D721Med (cell line): ENCODE results near the gene LDB2.

ENCODE experiments used
- DNase-seq: peaks from one replicate; pipeline ENCODE4 v3.0.0; 2011; ENCODE audit warnings: low spot score; ENCODE audit not compliant: insufficient read length
- FAIRE-seq: peaks from 2 replicates; lab custom pipeline; 2011; peaks lifted over from hg19 to GRCh38; lab: Jason Lieb, UNC
- TF ChIP-seq, protein P1 (sequence below): IDR thresholded peaks from 2 replicates; pipeline ENCODE4 v1.5.1; 2012; ENCODE audit warnings: mild to moderate bottlenecking, control low read depth; ENCODE audit not compliant: insufficient read depth; ENCODE audit errors: missing control alignments

Gene LDB2

DNA sequence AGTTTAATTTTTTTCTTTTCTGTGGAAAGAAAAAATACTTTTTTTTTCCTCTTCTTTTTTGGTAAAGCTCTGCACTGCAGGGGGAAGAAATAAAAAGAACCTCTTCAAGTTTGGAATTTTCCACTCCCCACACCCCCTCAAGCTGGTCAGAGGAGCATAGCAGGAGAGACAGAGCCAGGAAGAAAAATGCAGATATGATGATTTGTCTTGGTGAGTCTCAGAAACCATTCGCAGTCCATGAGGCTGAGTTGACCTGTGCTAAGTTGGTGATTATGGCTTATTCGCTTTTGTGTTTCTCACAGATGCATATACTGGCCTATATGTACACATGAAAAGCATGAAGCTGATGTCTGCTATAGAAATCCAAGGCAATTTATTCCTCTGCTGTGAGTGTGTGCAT lies 205.9 kb downstream of the LDB2 start:
- DNase-seq, result no peak

DNA sequence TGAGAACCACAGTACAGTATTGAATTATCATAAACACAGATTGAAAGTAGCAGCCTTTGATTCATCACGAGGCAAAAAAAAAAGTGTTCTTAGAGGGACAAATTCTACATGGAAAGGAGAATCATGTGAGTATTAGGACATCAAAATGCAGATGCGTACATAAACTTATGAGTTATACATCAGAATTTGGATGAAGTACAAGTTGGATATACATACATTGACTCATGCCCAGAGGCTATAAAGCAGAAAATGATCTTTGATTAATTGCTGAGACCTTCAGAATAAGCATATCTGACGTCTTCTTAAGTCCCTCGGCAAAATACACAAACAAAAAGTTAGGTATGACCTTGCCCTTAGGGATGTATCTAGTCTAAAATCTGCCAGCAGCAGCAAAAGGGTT lies 206.4 kb downstream of the LDB2 start:
- TF ChIP-seq, protein P1, sequence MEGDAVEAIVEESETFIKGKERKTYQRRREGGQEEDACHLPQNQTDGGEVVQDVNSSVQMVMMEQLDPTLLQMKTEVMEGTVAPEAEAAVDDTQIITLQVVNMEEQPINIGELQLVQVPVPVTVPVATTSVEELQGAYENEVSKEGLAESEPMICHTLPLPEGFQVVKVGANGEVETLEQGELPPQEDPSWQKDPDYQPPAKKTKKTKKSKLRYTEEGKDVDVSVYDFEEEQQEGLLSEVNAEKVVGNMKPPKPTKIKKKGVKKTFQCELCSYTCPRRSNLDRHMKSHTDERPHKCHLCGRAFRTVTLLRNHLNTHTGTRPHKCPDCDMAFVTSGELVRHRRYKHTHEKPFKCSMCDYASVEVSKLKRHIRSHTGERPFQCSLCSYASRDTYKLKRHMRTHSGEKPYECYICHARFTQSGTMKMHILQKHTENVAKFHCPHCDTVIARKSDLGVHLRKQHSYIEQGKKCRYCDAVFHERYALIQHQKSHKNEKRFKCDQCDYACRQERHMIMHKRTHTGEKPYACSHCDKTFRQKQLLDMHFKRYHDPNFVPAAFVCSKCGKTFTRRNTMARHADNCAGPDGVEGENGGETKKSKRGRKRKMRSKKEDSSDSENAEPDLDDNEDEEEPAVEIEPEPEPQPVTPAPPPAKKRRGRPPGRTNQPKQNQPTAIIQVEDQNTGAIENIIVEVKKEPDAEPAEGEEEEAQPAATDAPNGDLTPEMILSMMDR, result no peak
- DNase-seq, result no peak
- FAIRE-seq, result no peak

More for the DNA sequence above, 205.9 kb downstream of the LDB2 start:
- TF ChIP-seq, protein P1, result no peak
- FAIRE-seq, result no peak

DNA sequence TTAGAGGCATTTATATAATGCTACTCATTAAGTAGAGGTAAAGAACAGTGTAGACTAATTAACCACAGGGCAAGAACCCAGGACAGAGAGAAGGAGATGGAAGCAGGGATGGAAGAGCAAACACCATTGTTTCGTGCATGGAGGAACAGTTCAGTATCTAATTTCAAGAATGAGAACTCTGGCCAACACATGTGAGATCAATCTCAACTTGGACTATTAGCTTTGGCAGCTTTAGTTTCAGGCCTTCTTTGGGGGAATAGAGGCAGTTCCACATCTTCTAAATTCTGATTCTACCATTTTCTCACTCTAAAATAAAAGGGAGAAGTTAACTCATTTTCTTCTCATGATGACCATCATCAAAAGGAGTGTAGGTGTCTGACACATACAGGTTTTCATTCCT lies 207.0 kb downstream of the LDB2 start:
- TF ChIP-seq, protein P1, result no peak
- FAIRE-seq, result no peak

DNA sequence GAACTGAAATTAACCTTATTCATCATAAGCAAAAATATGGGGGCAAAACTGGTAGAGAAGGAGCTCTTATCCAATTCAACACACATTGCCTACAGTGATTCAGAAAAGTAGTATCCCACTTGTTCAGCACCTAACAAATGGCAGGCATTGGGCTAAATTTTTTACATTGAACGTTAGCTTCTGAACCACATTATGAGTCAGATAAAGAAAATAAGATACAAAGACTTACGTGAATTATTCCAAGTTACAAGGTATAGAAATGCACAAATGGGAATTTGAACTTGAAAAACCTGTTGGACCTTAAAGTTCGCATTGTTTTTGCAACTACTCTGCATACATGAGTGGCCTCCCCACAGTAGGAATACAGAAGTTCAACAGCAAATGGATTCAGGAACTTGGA lies 210.6 kb downstream of the LDB2 start:
- no peak for FAIRE-seq
- no peak for DNase-seq
- TF ChIP-seq, protein P1, result no peak

More for the DNA sequence above, 207.0 kb downstream of the LDB2 start:
- no peak for DNase-seq

DNA sequence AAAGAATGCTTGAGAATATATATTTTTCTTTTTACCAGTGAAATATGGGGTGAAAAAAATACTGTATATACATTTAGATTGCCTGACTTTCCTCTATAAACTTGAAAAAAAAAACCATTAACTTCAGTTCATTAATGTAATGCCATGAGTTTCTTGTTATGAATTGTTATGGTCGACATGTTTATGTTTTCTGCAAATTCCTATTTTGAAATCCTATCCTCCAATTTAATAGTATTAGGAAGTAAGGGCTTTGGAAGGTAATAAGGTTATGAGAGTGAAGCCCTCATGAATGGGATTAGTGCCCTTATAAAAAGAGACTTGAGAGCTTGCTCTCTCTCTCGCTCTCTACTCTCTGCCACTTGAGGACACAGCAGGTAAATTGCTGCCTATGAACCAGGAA lies 211.4 kb downstream of the LDB2 start:
- DNase-seq, result no peak
- TF ChIP-seq, protein P1, result no peak
- FAIRE-seq, result no peak

DNA sequence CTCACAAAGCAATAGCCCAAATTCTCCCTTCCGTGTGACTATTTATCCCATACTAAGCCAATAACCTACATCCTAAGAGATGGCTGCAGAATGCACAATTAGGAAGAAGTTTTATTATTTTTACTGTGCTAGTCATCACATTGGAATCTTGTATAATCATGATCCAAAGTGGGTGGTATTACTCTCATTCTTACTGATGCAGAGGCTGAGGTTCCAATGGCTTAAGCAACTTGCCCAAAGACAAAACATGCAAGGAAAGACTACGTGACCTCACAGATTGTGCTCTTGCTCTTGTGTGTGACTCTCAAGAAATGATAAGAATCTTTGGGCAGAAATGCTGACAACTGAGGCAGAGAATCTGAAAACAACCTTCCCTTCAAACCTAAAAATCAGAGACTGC lies 212.2 kb downstream of the LDB2 start:
- no peak for FAIRE-seq
- DNase-seq, result no peak
- TF ChIP-seq, protein P1, result no peak

DNA sequence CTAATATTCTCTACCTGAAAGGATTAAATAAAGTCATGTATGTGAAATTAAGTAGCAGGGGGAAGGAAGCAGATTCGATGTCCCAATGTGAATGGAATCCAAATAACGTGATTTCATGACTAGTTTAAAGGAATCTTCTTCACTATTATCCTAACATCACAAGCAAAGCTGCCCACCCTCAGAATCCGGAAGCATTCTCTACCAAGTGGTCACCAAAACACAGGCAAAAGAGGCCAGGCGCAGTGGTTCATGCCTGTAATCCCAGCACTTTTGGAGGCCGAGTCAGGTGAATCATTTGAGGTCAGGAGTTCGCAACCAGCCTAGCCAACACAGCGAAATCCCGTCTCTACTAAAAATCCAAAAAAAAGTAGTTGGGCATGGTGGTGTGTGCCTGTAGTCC lies 212.9 kb downstream of the LDB2 start:
- no peak for FAIRE-seq
- TF ChIP-seq, protein P1, result no peak
- DNase-seq, result no peak
